Left colon (tissue), 2 donors: ENCODE results near the gene FOXD1. TPM values are rescaled to one million over a fixed set of nuclear protein-coding genes. Genes with fewer than 3 reads are reported as not detected.
"Not testable (repeated sequence)": the region's sequence is repeated elsewhere in the genome, so short reads cannot be mapped to it uniquely, and the experiment has no call there.

Source experiments
- ATAC-seq: fragments of 200-7000 bp; cut with Tn5 transposase; one replicate; pipeline ENCODE4 v1.9.1; 2020; ENCODE audit warnings: mild to moderate bottlenecking, moderate library complexity
- DNase-seq, 2 donors: peaks; one replicate each; pipeline ENCODE4 v3.0.0-alpha.2; 2020
- intact Hi-C, 2 donors: fragments of 100-400 bp; cut with DNase I in 1 of 2; cut with micrococcal nuclease in 1 of 2; formaldehyde crosslinking; loops; one replicate each; pipeline versions ENCODE4 v1.11.2 to v1.14.0; 2022; cut with DNase I, micrococcal nuclease
- total RNA-seq, 2 donors: library from RNA; stranded (reverse); fragmentation: NEBNext Ultra II Directional; extraction: Animal tissue kit (Norgen Biotek cat#: 25700); gene quantifications; one replicate each; pipeline ENCODE4 v1.2.1, GENCODE V29; 2021
- donor health status: DM: no; HTN: no; CAD: no.
- donor health status: DM: yes; HTN: yes; CAD: no.

FOXD1 gene
- total RNA-seq, 2 donors from 2014 or later, result 0.20 TPM; not detected in 1

DNA sequence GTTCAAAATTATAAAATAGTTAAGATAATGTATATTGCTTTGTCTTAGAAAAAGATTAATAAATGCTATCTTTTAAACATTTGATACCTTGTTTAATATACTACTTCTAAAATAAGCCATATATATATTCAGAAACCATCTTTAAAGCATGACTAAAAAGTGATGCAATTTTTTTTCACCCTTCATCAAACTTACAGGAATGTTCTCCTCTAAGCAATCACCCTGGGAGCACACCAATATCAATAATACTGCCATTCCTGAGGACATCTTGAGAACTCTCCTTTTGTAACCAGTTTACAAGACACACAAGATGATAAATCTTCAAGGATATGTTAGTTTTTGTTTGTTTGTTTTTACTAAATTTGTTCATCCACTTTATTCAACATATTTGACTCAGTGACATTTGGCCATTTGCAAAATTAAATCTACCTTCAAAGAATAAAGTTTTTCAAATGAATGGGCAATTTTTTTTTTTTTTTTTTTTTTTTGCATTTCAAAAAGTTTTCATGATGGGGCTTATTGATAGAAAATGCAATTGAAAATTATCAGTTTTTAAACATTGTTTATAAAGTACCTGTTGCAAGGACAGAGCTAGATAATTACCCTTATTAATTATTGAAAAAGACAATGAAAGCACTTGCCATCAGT lies 17.2 kb downstream of the FOXD1 start:
- DNase-seq, result no peak
- ATAC-seq, result no peak
- intact Hi-C loops, result no loop called here

- DNase-seq, result no peak
- no peak for ATAC-seq
- intact Hi-C loops, result no loop called here
These were observed 22.5 kb downstream of the FOXD1 start for GRCh38 chr5:73426034-73426433.

DNA sequence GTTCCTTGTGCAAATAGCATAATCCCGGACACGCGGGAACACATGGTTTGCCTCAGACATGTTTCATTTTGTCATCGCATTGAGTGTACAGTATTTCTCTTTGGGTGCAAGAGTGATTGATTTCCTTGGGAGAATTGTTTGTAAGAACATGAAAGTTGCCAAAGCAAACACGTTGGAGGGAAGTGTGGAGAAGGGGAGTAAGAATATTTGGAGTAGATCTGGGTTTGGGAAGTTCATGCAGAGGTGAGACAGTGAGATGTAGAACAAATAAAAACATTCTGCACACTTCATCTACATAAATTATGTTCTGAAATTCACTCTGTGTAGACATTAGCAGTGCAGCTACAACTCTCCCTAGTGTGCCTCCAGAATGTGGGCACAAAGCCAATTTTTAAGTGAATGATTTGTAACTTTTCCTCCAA lies 24.0 kb downstream of the FOXD1 start:
- DNase-seq (no peak), ATAC-seq (no peak)

DNA sequence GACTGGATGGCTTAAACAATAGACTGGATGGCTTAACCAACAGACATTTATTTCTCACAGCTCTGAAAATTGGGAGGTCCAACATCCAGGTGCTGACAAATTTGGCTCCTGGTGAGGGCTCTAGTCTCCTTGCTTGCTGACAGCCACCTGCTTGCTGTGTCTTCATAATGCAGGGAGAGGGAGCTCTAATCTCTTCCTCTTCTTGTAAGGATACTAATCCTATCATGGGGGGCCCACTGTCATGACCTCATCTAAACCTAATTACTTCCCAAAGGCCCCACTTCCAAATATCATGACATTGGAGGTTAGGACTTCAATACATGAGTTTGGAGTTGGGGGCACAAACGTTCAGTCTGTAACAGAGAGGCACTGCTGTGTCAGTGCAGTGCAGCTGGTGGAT lies 26.4 kb downstream of the FOXD1 start:
- no peak for DNase-seq
- intact Hi-C loops, result no loop called here

More for the DNA sequence above, 24.0 kb downstream of the FOXD1 start:
- intact Hi-C loops, result no loop called here

GRCh38 chr5:73420666-73421065 lies 27.9 kb downstream of the FOXD1 start:
- intact Hi-C loops, result no loop called here
- DNase-seq, result no peak
- ATAC-seq, result no peak

More for the DNA sequence above, 26.4 kb downstream of the FOXD1 start:
- ATAC-seq, result no peak

- intact Hi-C loops, result no loop called here
- ATAC-seq (peak; percentile 24), DNase-seq (no peak)
These were observed 28.8 kb downstream of the FOXD1 start for GRCh38 chr5:73419465-73420390.

- intact Hi-C loops, result no loop called here
- DNase-seq, result no peak
- no peak for ATAC-seq
These were observed 29.5 kb downstream of the FOXD1 start for GRCh38 chr5:73419117-73419464.

- no peak for DNase-seq
- intact Hi-C loops, result no loop called here
- ATAC-seq, result no peak
These were observed 30.3 kb downstream of the FOXD1 start for GRCh38 chr5:73418244-73418691.

DNA sequence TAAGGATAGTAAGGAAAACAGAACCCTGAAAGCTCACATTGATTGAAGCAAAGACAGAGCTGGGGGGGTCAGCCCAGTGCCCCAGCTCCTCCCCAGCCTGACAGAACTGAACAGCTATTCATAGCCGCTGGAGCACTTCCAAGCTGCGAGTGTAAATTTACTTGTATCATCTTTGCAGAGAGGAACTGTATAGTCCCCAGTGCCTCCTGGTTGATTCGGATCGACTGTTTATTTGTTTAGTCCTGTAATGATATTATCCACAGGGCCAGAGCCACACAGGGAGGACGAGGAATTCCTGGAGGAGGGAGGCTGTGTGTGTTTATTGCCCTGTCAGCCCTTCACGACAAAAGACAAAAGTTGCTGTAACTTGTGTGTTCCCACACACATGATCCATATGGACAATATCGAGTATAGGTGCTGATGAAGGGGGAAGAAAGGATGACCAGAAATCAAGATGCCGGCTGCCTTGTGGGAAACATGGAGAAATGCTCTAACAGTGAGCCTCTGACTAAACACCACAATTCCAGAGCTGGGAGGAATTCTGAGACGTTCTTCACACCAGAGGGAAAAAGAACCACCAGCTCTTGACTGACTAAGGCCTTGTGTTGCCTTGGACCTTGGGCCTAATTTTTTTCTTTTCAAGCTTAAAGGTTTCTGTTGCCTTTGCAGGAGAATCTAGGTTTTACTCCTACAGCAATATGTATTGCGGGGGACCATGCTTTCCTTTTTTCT lies 31.1 kb downstream of the FOXD1 start:
- ATAC-seq, result no peak
- intact Hi-C loops, result no loop called here

DNA sequence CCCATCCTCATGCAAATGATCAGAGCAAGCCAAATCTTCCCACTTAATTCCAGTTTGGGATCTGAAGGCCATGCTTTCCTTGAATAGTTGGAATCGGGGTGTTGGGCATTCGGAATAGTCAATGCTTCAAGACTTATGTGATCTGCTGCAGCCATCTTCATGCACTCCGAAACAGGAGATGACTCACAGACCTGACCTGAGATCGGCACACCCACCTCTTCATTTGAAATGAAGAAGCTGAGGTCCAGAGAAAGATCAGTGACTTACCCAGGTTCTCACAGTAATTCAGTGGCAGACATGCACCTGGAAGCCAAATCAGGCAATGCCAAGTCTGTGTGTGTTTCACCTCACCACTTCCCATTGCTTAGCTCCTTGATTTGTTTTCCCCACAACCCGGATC lies 33.0 kb downstream of the FOXD1 start:
- ATAC-seq, result no peak
- intact Hi-C loops, result no loop called here

More for the DNA sequence above, 31.1 kb downstream of the FOXD1 start:
- no peak for DNase-seq

GRCh38 chr5:73415171-73415570 lies 33.4 kb downstream of the FOXD1 start:
- intact Hi-C loops, result no loop called here
- no peak for DNase-seq
- no peak for ATAC-seq

More for the DNA sequence above, 33.0 kb downstream of the FOXD1 start:
- no peak for DNase-seq

- DNase-seq (no peak), ATAC-seq (no peak)
- intact Hi-C loops, result no loop called here
These were observed 36.0 kb downstream of the FOXD1 start for GRCh38 chr5:73412597-73412988.

DNA sequence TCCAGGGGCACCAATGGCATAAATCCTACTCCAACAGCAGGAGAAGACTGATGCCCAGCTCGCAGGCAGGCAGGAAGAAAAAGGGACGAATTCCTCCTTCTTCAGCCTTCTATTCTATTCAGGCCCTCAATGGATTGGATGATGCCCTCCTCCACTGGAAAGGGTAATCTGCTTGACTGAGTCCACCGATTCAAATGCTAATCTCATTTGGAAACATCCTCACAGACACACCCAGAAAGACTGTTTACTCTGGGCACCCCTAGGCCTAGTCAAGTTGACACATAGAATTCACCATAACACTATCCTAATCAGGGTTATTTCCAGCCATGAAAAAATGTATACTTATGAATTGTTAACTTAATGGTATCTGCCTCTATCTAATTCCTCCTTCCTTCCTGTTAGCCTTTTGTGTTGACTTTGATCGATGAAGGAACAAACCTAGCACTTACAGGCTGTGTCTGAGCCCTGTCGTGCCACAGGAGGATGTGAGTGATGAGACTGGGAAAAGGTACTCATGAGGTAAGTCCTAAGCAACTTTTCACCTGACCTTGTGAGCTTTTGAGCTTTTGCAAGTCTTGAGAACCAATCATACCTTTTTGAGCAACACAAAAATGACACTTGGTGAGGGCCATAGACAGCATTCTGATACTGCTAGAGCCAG lies 36.5 kb downstream of the FOXD1 start:
- intact Hi-C loops, result no loop called here
- ATAC-seq (no peak), DNase-seq (no peak)

- intact Hi-C loops, DNase-seq, ATAC-seq: not testable (repeated sequence)
These were observed 38.6 kb downstream of the FOXD1 start for GRCh38 chr5:73409927-73410326.

GRCh38 chr5:73405691-73406090 lies 42.9 kb downstream of the FOXD1 start:
- intact Hi-C loops, result no loop called here
- no peak for DNase-seq
- no peak for ATAC-seq

DNA sequence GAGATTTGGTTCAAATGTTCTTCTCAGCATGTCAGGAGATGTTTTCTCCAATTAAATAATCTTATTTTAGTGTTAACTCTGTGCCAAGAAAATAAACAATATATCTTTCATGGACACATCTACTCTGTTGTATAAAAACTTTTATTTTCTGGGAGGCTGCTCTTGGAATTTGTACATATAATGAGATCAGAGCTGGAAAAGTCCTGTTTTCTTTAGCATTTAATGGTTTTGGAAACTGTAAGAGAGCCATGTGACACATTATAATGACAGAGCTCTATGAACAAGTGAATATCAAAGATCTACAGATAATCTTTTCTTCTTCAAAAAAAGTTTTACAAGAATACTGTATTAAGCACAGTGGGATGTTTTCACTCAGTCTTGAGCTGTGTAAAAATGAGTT lies 48.8 kb downstream of the FOXD1 start:
- no peak for DNase-seq
- intact Hi-C loops, result no loop called here
- ATAC-seq, result no peak
